ENCODE data around the gene FEM1B.
"Not testable (repeated sequence)": the region's sequence is repeated elsewhere in the genome, so short reads cannot be mapped to it uniquely, and the experiment has no call there.

The FEM1B gene

DNA sequence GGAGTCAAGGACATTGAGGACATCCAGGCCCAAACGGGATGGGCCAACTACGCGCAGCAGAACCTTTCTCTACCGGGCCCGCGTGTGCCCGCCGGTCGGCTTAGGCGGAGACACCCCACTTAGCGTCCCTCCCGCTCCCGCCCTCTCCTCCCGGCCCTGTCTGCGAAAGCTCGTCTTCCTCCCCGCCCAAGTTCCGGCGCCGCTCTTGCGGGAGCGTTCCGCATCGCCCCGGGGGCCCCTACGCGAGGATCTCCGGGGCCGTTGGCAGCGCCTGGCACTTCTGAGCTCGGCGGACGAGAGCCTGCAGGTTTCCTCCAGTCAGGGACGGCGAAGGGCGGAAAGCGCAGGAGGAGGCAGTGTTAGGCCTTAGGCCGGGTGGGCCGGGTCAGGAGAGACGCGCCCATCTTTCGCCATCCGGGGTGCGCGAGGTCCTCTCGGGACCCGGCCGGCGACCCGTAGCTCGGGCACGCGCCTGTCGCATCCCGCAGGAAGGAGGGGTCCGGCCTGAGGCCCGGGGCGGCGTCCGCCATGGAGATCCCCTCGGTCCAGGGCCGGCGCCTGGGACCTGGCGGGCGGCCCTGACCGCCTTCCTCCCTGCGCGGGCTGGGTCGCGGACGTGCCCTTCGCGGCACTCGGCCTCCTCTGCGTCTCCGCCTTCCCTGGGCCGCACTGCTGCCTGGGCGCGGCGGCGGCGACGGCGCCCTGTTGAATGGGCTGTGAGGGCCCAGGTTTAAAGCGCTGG lies at the start of gene FEM1B:
FEM1B (plus strand) TSS at position 143 of the 742 bp plus-strand sequence. CDS start 673 bp downstream, outside the sequence.
- DNase-seq: peak; percentile 93

DNA sequence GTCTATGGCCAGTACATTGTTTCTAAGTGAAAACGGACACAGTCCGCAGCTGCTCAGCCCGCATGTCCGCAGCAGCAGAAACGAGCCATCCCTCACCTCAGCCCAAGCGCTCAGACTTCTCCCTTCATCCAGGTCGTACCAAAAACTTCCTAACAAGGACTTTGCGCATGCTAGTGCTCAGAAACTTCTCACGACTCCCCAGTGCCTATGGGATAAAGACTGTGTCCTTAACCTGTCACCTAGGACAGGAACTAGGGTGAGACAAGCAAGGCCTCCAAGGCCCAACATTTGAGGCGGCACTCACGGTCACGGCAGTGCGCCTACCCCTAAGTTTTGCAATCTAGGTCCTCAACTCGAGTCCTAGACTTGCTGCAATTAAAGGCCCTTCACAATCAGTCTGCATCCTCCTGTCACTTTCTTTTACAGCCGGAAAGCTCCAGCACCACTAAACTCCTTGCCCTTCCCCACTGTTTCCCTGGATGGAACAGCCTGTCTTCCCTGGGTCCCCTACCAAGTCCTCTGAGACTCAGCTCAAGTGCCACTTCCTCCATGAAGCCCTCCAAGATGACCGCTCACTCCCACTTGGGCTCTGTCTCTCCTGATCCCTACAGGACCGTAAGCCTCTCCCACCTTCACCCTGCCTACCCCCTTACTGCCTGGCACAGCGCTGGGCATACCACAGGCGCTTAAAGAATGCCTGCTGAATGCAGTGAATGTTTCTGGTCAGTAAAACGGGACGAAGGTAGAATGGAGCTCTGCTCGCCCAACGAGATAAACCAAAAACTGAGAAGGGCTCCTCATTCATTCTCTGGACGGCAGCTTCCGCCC lies 49.2 kb upstream of the FEM1B start:
- peak; percentile 9 for DNase-seq

DNA sequence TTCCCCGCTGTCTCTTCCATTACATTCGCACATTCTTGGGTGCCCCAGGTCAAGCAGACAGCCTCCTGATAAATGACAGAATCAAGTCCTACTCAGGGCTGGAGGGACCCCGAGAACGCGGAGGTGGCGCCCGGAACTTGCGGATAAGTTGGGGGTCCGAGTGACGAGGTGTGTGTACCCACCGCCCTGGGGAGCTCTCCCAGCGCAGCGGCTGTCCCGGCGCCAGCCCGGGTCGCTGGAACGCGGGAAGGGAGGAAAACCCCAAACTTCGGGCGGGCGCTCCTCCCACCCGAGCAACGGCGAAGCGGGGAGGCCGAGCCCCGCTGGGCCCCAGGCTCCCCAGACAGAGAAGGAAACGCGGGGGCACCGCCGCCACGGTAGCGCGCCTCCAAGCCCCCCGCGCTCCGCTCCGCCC lies 48.6 kb upstream of the FEM1B start:
- peak; percentile 10 for DNase-seq

DNA sequence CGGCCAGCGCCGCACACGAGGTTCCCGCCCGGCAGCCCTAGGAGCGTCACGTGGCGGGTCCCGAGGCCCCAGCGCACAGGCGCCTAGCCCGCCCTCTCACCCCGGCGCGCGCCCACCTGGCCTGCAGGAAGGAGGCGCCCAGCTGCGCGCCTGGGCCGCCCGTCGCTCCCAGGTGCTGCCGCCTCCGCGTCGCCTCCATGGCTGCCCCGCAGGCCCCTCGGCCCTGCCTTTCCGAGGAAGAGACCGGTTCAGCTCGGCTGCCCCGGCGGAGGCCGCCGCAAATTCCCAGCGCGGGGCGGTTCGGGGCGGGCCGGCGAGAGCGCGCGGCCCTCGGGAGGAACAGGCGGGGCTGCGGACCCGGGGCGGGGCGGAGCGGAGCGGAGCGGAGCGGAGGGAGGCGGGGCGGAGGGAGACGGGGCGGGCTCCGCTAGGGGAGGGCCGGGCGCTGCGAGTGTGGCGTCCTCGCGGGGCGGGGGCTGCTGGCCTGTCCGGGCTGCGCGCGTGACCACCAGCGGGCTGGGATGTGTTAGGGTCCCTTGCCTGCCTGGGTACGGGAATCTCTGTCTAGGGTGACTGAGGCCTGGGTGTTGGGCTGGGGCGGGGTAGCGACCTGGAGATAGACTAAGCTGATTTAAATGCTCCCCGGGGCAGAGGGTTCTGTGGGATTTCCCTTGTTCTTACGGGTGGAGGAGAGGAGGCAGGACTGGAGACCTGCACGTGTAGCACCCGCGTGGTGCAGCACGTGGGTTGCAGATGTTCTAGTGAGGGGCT lies 48.0 kb upstream of the FEM1B start, which contains the start of gene CLN6:
CLN6 (minus strand) TSS at position 343 of the 771 bp plus-strand sequence; CDS start at position 199, 144 bp downstream.
- peak; percentile 80 for DNase-seq

DNA sequence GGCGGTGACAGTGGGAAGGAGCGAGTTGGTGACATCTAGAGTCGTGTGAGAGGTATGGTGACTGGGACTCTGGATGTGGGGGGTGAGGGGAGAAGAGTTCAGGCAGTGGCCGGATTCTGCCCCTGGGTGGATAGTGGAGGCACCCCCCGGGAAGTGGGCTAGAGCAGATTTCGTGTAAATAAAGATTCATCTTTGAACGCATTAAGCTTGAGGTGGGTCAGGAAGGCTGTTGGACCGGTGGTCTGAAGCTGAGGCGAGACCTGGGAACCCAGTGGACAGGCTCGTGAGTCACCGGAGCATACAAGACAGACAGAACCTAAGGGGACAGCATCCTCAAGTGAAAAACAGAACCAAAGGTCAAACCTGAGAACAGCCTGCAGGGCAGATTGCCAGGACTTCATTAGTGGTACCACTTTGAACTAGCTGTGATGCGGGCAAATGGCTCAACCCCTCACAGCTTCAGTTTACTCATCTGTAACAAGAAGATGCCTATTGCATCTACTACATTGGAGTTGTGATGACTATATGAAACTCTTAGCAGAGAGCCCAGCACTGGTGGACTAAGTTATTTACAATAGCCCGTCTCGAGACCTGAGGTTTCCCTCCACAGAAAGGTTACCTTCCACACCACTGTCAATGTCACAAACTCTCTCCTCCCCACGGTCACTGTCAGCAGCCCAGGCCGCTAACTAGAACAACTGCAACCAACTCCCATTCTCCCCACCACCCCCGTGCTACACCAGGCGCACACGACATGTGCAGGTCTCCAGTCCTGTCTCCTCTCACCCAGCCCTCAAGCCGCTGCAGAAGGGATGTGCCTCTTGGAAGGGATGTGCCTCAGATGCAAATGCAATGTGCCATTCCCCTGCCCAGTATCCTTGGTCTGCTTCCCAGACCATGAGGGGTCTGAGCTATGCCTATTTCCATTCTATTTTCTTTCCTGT lies 47.1 kb upstream of the FEM1B start:
- peak; percentile 6 for DNase-seq

DNA sequence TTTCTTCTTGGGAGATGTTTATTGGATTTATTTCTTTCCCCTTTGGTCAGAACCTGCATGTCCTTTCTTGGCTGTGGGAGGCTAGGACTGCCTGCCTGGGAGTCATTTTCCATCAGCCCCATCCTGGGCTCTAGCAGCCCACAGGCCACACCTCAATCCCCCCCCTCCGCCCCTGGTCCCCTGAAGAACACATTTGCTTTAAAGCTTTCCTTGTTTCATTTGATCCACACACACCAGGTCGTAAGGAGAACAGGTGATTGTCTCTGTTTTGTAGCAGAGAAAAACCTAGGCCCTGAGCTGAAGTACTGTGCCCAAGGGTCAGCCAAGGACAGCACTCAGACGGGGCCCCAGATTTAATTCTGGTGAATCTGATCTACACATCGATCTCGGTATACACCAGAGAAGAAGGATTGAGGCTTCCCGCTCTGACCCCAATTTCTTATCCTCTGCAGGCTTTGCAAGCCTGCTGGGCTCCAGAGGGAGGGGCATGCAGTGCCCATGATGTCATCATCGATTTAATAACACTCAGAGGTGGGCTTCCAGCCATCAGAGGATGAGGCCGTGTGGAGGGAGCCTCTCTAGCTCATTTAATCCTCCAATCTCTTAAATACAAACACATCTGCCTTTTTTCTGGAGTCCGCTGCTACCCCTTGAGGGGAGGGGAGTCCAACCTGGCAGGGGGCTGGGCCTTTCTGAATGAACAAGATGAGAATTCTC lies 46.3 kb upstream of the FEM1B start:
- no peak for DNase-seq

DNA sequence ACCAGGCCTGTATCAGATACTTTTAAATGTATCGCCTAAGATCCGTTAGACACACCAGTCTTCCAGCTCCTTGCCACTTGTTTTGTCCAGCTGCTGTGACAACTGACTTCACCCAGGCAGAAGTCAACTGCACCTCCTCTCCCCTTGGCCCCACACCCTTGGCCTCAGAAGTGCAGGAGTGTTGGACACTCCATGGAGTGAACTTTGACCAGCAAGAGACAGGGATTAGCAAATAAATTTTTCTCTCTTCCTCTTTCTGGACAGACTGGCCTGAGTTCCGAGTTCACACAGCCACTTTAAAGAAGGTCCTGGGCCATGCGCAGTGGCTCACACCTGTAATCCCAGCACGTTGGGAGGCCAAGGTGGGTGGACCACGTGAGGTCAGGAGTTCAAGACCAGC lies 45.1 kb upstream of the FEM1B start:
- DNase-seq: no peak

DNA sequence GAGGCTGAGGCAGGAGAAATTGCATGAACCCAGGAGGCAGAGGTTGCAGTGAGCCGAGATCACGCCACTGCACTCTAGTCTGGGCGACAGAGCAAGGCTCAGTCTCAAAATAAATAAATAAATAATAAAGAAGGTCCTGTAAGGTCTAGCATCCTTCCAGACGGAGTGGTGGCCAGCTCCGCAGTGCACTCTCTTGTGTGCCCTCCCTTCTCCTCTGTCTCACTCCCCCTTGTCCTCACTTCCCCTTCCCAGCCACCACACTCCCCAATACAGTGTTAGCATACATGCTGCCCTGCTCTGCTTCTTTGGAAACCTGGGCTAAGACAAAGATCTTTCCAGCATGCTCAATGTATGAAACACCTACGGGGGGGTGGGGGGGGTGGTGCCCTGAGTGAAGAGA lies 44.6 kb upstream of the FEM1B start:
- no peak for DNase-seq

DNA sequence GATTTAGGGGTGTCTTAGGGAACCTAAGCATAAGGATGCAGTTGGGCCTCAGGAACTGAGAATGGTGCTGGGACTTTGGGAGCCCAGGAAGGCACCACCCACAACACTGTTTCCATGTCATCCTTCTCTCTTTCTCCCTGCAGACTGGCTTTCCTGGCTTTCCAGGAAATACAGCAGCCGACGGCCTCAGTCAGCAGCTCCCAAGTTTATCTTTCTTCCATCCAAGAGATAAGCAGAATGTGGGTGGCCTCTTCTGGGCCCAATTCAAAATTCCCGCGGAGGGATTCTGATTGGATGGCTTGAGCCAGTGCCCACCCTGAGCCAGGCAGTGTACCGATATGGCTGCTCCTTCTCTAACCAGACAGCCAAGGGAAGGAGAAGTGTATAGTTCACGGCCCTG lies 43.5 kb upstream of the FEM1B start:
- DNase-seq: no peak

DNA sequence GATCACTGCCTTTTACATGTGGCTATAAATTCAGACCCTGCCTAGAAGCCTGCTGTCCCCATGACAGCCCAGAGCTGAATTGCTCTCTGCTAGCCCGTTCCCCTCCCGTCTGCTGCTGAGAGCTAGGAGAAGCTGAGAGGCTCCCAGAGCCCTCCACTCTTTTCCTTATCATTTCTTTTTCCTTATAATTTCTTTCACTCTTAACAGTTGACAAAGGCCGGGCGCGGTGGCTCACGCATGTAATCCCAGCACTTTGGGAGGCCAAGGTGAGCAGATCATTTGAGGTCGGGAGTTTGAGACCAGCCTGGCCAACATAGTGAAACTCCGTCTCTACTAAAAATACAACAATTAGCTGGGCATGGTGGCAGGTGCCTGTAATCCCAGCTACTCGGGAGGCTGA lies 43.0 kb upstream of the FEM1B start:
- DNase-seq: not testable (repeated sequence)

DNA sequence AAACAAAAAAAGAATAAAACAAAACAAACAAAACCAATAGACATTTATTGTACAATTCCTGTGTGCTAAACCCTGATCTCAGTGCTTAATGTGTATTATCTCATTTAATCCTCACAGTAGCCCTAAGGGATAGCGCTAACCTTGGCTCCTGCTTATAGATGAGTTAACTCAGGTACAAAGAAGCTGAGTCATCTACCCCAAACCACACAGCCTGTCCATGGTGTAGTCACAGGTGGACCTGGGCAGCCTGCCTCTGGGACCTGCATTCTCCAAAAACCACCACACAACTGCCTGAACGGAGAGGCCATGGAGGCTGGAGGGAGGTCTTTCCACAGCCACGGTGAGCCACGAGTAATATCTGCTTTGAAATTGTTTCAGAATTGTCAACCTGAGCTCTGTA lies 42.5 kb upstream of the FEM1B start:
- no peak for DNase-seq

DNA sequence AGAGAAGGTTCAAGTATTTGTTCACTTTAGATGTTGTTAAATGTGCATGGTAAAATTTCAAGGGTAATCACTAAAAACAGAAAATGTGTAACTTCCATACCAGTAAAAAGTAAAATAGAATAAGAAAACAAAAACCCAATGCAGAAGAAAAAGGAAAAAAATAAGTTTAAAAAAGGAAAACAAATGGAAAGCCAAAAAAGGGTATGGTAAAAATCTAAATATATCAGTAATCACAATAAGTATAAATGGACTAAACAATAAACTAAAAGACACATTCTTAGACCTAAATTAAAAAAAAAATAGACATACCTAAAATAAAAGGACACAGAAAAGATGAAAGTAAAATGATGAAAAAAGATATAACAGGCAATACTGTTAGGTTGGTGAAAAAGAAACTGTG lies 38.5 kb upstream of the FEM1B start:
- DNase-seq: no peak

DNA sequence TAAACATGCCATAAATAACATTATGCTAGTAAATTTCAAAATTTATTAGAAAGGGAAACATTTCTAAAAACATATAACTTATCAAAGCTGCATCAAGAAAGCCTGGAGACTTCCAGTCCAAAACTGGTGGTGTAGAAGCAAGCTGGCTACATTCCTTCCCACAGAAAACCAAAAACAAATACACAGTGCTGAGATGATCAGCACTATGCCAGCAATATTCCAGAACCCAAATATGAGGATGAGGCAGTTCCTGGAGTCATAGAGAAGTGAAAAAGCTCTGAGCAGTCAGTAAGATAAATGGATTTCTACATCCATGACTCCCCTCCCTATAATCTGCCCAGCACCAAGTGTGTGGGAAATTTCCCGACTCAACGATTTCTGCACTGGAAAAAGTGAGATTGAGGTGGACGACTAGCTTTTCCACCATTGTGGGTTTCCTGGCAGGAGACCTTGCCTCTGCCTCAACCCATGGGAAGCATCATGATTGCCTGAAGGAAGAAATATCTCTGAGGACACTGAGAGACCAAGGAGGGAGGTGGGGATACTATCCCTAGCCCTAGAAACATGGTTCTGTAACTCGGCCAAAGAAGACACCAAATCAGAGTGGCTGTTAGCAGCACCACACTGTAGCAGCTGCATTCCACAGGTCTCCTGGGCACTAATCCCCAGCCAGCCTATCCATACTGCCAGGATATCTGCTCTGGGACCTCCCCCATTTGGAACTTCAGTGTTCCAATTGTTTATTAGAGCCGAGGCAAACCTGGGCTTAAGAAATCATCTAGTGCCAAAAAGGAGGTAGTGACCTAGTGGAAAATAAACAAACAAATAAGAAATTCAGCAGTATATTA lies 36.2 kb upstream of the FEM1B start:
- no peak for DNase-seq

DNA sequence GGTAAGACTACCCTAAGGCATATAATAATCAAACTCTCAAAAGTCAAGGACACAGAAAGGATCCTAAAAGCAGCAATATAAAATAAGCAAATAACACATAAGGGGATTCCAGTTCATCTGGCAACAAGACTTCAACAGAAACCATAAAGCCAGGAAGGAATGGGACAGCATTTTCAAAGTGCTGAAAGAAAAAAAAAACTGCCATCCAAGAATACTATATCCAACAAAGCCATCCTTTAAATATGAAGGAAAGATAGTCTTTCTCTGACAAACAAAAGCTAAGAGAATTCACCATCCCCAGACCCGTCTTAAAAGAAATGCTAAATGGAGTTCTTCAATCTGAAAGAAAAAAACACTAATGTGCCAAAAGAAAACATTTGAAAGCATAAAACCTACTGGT lies 33.3 kb upstream of the FEM1B start:
- no peak for DNase-seq

DNA sequence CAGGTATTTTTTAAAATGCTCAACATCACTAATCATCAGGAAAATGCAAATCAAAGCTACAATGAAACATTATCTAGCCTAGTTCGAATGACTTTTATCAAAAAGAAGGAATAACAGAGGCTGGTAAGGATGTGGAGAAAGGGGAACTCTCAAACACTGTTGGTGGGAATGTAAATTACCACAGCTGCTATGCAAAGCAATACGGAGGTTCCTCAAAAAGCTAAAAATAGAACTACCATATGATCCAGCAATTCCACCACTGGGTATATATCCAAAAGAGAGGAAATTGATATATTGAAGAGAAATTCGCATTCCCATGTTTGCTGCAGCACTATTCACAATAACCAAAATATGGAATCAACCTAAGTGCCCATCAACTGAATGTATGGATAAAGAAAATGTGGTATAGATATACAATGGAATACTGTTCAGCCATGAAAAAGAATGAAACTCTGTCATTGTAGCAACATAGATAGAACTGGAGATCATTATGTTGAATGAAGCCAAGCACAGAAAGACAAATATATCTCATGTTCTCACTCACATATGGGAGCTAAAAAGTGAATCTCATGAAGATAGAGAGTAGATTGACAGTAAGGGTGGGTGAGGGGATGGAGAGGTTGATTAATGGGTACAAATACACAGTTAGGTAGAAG lies 28.4 kb upstream of the FEM1B start:
- no peak for DNase-seq

DNA sequence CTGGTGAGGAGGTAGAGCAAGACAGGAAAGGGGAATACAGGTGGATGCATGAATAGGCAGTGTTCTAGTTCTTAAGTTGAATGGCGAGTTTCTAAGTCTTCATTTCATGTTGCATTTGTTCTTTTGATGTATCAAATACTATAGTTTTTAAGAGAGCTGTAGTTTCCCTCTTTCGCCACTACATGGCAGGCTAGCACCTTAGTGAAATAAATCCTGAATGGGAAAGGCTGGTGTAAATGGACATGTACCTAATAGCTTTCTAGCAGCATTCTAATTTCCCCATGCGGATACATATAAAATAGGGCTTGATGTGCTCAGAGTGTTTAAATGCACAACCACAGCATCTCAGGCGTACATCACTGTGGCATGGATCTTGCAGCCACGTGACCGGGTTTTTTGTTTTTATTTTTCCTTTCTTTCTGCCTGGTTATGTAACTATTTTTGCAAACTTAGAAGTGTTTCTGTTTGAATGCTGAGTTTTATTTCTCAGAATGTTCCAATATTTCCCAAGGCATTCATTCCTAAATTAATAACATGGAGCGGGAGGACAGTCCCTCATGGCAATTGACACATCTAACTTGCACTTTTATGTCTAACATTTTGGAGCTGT lies 24.5 kb upstream of the FEM1B start:
- peak; percentile 81 for DNase-seq

DNA sequence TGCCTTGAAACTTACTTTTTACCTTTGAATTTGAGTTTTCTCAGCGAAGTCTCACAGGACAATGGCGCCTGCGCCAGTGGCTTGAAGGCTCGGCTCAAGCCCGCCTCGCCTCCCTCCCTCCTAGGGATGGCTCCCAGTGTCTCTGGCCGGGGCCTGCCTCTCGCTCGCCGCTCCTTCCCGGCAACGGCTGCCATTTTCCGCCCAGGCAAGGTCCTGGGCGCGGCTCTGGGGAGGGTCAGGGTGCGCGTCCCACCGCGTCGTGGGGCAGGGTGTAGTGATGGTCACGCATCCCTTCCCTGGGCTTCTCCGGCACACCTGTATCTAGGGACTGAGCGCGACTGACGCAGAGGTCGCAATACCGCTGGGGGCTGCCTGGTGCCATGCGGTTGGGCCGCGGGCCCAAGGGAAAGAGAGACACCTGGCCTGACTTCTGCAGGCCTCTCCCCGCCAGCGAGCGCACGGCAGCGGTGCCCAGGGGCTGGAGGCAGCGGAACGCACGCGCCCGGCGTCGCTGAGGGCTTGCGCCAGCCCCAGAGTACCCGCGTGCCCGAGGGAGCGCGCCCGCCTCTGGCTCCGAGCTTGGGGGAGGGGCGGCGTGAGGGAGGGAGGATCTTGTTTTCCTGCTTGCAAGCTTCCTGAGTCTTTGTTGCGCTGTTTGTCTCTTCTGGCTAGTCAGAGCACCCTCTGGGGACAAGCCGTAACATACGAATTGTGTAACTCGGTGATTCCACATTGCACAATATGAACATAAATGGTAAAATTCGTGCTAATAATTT lies 20.7 kb upstream of the FEM1B start:
- DNase-seq: peak; percentile 89

DNA sequence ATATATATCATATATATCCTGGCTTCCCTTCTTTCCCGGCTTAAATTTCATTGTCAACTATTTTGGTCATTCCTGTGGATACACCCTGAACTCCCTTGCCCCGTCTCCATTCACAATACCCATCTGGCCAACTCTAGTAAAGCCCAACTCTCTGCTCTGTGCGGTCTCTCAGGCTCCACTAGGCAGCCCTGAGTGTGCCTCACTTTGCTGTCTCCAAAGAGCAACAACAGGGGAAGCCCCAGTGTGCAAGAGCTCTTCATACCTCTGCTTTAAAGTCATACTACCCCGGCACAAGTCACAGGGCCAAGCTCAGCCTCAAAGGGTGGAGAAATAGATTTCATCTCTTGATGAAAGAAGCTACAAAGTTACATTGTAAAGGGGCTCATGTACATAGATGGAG lies 18.9 kb upstream of the FEM1B start:
- no peak for DNase-seq

DNA sequence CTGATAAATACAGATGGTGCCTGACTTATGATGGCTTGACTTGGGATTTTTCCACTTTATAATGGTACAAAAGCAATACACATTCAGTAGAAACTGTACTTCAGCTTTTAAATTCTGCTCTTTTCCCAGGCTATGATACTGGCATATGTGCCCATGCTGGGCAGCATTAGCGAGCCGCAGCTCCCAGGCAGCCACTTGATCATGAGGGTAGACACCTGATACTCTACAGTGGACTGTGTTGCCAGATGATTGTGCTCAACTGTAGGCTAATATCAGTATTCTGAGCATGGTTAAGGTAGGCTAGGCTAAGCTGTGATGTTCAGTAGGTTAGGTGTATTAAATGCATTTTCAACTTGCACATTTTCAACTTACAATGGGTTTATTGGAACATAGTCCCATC lies 17.7 kb upstream of the FEM1B start:
- no peak for DNase-seq

All from fibroblast of skin of right quadriceps (primary cell).